K562 (cell line): ENCODE measurements around the gene SHBG. TPM values are rescaled to one million over a fixed set of nuclear protein-coding genes. Genes with fewer than 3 reads are reported as not detected.

ENCODE experiments used
- ARNT ChIP-seq, 2 experiments: fragments of 450-650 bp; IDR thresholded peaks; 2 replicates each; pipeline ENCODE4 v1.6.1; 2016; ENCODE audit warnings: mild to moderate bottlenecking in 1 of 2
- CBFA2T2 ChIP-seq: fragments of 450-650 bp; conservative IDR thresholded peaks from 2 replicates; pipeline ENCODE4 v1.6.1; 2017; ENCODE audit warnings: mild to moderate bottlenecking
- CHCHD3 ChIP-seq: fragments of 250-450 bp; sonication (Bioruptor Pico); IDR thresholded peaks from 2 replicates; pipeline ENCODE4 v2.1.2; 2022; ENCODE audit warnings: mild to moderate bottlenecking
- COPS2 ChIP-seq: fragments of 450-650 bp; conservative IDR thresholded peaks from 2 replicates; pipeline ENCODE4 v1.6.1; 2016; ENCODE audit warnings: mild to moderate bottlenecking, moderate library complexity
- HOXB6 ChIP-seq: fragments of 250-450 bp; sonication (Bioruptor Pico); IDR thresholded peaks from 2 replicates; pipeline ENCODE4 v1.5.1; 2022; ENCODE audit warnings: mild to moderate bottlenecking, borderline replicate concordance
- JUND ChIP-seq, 2 experiments: IDR thresholded peaks; 2 replicates in 1 of 2; 3 replicates in 1 of 2; pipeline ENCODE4 v1.6.1; 2011; ENCODE audit warnings: borderline replicate concordance in 2 of 2, low read depth in 2 of 2, low read length in 2 of 2, improper control_type of control experiment in 1 of 2, missing biosample characterization in 1 of 2, missing genetic modification characterization in 1 of 2, missing genetic modification reagents in 1 of 2
- MAFF ChIP-seq: IDR thresholded peaks from 2 replicates; pipeline ENCODE4 v1.6.1; 2012; ENCODE audit warnings: low read length, improper control_type of control experiment
- MEIS2 ChIP-seq: fragments of 450-650 bp; IDR thresholded peaks from 2 replicates; pipeline ENCODE4 v1.6.1; 2014; ENCODE audit warnings: mild to moderate bottlenecking; ENCODE audit not compliant: partially characterized antibody
- NBN ChIP-seq: fragments of 450-650 bp; IDR thresholded peaks from 2 replicates; pipeline ENCODE4 v1.6.1; 2016; ENCODE audit warnings: low read depth, mild to moderate bottlenecking
- PTBP1 ChIP-seq: fragments of 200-400 bp; formaldehyde crosslinking; IDR thresholded peaks from 2 replicates; pipeline ENCODE4 v1.6.1; 2017; ENCODE audit warnings: low read depth, low read length
- SRSF3 ChIP-seq: fragments of 200-400 bp; formaldehyde crosslinking; IDR thresholded peaks from 2 replicates; pipeline ENCODE4 v1.6.1; 2016; ENCODE audit warnings: mild to moderate bottlenecking, low read length, moderate library complexity; ENCODE audit not compliant: insufficient read depth
- TOE1 ChIP-seq, 2 experiments: fragments of 450-650 bp in 1 of 2; sonication (generic) in 1 of 2; formaldehyde crosslinking in 1 of 2; IDR thresholded peaks; 2 replicates each; pipeline versions ENCODE4 v1.7.1 to v1.8.0; 2016 to 2022; ENCODE audit warnings: borderline replicate concordance in 2 of 2, mild to moderate bottlenecking in 2 of 2, antibody characterized with exemption in 1 of 2, inconsistent platforms in 1 of 2, low read depth in 1 of 2, missing genetic modification reagents in 1 of 2, moderate library complexity in 1 of 2
- ZC3H8 ChIP-seq: fragments of 450-650 bp; IDR thresholded peaks from 2 replicates; pipeline ENCODE4 v1.6.1; 2017
- ZFP36 ChIP-seq: fragments of 150-350 bp; IDR thresholded peaks from 2 replicates; pipeline ENCODE4 v1.6.1; 2018; ENCODE audit warnings: low read length, low read depth; ENCODE audit not compliant: partially characterized antibody
- ZNF212 ChIP-seq: fragments of 450-650 bp; formaldehyde crosslinking; IDR thresholded peaks from 2 replicates; pipeline ENCODE4 v1.4.0; 2020; ENCODE audit warnings: mild to moderate bottlenecking
- ZNF316 ChIP-seq: fragments of 450-650 bp; IDR thresholded peaks from 2 replicates; pipeline ENCODE4 v1.6.1; 2016
- ZNF511 ChIP-seq: sonication (generic); formaldehyde crosslinking; IDR thresholded peaks from 2 replicates; pipeline ENCODE4 v1.8.0; 2022; ENCODE audit warnings: mild to moderate bottlenecking, missing genetic modification reagents
- polyA plus RNA-seq, 8 experiments: library from polyadenylated mRNA; depleted of rRNA in 4 of 8; stranded (reverse) in 5 of 8; unstranded in 3 of 8; fragments of >200 nt; fragmentation: Nextera tagmentation in 2 of 8; fragmentation: Illumina TruSeq in 1 of 8; extraction: Ambion mirVana in 2 of 8; extraction: Trizol in 1 of 8; gene quantifications; 2 replicates each; pipeline versions ENCODE4 v1.2.1 to v1.2.3, GENCODE V29; 2011 to 2014; ENCODE audit warnings: inconsistent platforms in 1 of 8, missing spikeins in 1 of 8
- total RNA-seq, 7 experiments: library from RNA; depleted of rRNA in 6 of 7; stranded (reverse); fragments of >200 nt in 6 of 7; fragmentation: Illumina TruSeq in 2 of 7; extraction: Trizol in 2 of 7; gene quantifications; 2 replicates each; pipeline versions ENCODE4 v1.2.1 to v1.2.3, GENCODE V29; 2011 to 2021; ENCODE audit warnings: low replicate concordance in 1 of 7
- TF ChIP-seq, protein P1 (sequence below): fragments of 250-450 bp; sonication (Bioruptor Pico); IDR thresholded peaks from 2 replicates; pipeline ENCODE4 v1.4.0; 2020; ENCODE audit warnings: borderline replicate concordance
- TF ChIP-seq, protein P2 (sequence below): sonication (generic); formaldehyde crosslinking; IDR thresholded peaks from 2 replicates; pipeline ENCODE4 v1.8.1; 2023; ENCODE audit warnings: mild to moderate bottlenecking, missing genetic modification reagents
- TF ChIP-seq, protein P3 (sequence below): fragments of 250-450 bp; sonication (Bioruptor Pico); IDR thresholded peaks from 2 replicates; pipeline ENCODE4 v1.5.0; 2022; ENCODE audit warnings: mild to moderate bottlenecking

SHBG gene
- total and polyA plus RNA-seq, 9 of the 15 experiments (the other 6 are each of a cell fraction or from before 2014, with no cell fraction given) = not detected

DNA sequence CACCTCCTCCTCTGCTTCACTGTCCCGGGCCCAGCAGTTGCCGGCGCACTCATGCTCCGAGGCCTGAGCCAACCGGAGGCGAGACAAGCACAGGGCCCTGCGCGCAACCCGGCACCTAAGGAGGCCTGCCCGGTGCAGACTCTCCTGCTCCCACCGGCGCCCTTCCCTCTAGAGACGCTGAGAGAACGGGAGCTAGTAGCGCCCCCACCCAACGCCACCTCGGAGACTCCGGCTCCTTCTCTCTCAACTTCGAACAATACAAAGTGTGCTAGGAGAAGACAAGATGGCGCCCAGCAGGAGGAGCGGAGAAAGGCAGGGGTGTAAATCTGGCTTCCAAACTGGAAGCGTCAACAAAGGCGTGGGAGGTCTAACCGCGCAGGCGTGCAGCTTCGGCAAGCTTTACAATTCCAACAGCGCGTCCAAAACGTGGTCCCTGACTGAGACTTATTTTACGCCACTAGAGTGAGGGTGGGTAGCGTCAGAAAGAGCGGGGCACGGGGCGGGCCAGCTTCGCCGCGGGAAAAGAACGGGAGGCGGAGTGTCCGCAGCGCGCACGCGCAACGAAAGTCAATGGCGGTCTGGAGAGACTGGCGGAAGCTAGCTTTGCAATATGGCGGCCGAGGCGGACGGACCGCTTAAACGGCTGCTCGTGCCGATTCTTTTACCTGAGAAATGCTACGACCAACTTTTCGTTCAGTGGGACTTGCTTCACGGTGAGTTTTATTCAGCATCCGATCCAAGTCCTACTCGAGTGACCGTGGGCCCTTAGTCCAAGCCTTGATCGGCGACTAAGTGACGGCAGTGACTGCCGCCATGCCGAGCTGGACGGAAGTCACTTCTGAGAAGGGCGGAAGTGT lies 46.5 kb upstream of the SHBG start, which contains the start of gene MPDU1 (continued):
- TF ChIP-seq JUND (IDR thresholded peaks at IDR 0.05; ENCODE audit: borderline replicate concordance, low read depth, low read length) (peak; percentile 46), JUND (tag; IDR thresholded peaks at IDR 0.05; ENCODE audit: borderline replicate concordance, low read depth, low read length) (no peak; the same call in 1 of the 3 replicates), MAFF (no peak), PTBP1 (no peak), TOE1 (IDR thresholded peaks at IDR 0.05; ENCODE audit: borderline replicate concordance) (peak; percentile 15; the same call in 1 of the 2 replicates), TOE1 (CRISPR knock-in tag; IDR thresholded peaks at IDR 0.05; ENCODE audit: borderline replicate concordance, low read depth) (no peak; the same call in 1 of the 2 replicates), ZNF212 (CRISPR knock-in tag) (no peak), HOXB6 (no peak), MEIS2 (peak; percentile 88), ZNF511 (CRISPR knock-in tag) (peak; percentile 39; the same call in 1 of the 2 replicates), NBN (no peak; the same call in 1 of the 2 replicates), COPS2 (no peak), CHCHD3 (CRISPR knock-in tag) (no peak), CBFA2T2 (no peak), ZC3H8 (no peak), ZNF316 (no peak), ZFP36 (no peak), ARNT (IDR thresholded peaks at IDR 0.05) (no peak; a peak in 1 of 4 replicates), SRSF3 (no peak)
- TF ChIP-seq, protein P1, sequence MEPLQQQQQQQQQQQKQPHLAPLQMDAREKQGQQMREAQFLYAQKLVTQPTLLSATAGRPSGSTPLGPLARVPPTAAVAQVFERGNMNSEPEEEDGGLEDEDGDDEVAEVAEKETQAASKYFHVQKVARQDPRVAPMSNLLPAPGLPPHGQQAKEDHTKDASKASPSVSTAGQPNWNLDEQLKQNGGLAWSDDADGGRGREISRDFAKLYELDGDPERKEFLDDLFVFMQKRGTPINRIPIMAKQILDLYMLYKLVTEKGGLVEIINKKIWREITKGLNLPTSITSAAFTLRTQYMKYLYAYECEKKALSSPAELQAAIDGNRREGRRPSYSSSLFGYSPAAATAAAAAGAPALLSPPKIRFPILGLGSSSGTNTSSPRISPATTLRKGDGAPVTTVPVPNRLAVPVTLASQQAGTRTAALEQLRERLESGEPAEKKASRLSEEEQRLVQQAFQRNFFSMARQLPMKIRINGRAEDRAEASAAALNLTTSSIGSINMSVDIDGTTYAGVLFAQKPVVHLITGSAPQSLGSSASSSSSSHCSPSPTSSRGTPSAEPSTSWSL (CRISPR knock-in tag) = no peak
- TF ChIP-seq, protein P2, sequence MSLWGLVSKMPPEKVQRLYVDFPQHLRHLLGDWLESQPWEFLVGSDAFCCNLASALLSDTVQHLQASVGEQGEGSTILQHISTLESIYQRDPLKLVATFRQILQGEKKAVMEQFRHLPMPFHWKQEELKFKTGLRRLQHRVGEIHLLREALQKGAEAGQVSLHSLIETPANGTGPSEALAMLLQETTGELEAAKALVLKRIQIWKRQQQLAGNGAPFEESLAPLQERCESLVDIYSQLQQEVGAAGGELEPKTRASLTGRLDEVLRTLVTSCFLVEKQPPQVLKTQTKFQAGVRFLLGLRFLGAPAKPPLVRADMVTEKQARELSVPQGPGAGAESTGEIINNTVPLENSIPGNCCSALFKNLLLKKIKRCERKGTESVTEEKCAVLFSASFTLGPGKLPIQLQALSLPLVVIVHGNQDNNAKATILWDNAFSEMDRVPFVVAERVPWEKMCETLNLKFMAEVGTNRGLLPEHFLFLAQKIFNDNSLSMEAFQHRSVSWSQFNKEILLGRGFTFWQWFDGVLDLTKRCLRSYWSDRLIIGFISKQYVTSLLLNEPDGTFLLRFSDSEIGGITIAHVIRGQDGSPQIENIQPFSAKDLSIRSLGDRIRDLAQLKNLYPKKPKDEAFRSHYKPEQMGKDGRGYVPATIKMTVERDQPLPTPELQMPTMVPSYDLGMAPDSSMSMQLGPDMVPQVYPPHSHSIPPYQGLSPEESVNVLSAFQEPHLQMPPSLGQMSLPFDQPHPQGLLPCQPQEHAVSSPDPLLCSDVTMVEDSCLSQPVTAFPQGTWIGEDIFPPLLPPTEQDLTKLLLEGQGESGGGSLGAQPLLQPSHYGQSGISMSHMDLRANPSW (CRISPR knock-in tag) = no peak
- TF ChIP-seq, protein P3, sequence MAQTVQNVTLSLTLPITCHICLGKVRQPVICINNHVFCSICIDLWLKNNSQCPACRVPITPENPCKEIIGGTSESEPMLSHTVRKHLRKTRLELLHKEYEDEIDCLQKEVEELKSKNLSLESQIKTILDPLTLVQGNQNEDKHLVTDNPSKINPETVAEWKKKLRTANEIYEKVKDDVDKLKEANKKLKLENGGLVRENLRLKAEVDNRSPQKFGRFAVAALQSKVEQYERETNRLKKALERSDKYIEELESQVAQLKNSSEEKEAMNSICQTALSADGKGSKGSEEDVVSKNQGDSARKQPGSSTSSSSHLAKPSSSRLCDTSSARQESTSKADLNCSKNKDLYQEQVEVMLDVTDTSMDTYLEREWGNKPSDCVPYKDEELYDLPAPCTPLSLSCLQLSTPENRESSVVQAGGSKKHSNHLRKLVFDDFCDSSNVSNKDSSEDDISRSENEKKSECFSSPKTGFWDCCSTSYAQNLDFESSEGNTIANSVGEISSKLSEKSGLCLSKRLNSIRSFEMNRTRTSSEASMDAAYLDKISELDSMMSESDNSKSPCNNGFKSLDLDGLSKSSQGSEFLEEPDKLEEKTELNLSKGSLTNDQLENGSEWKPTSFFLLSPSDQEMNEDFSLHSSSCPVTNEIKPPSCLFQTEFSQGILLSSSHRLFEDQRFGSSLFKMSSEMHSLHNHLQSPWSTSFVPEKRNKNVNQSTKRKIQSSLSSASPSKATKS (CRISPR knock-in tag) = no peak
